Spleen (tissue), 11 donors: ENCODE measurements around the gene PIGQ. TPM values are rescaled to one million over a fixed set of nuclear protein-coding genes. Genes with fewer than 3 reads are reported as not detected.

ENCODE experiments used
- DNase-seq: peaks from one replicate; pipeline ENCODE4 v3.0.0-alpha.2; 2020
- H3K27ac ChIP-seq, 8 donors: fragments of 200-600 bp; sonication (generic) in 7 of 8; 1 replicate in 4 of 8; 2 replicates in 4 of 8; pipeline versions ENCODE4 v1.5.0 to v1.8.0; 2016 to 2021; ENCODE audit warnings: inconsistent platforms in 4 of 8, mild to moderate bottlenecking in 4 of 8, moderate library complexity in 1 of 8
- H3K27me3 ChIP-seq, 7 donors: fragments of 200-600 bp; sonication (generic) in 6 of 7; replicated peaks in 1 of 7; 1 replicate in 4 of 7; 2 replicates in 3 of 7; pipeline versions ENCODE4 v1.5.0 to v1.8.0; 2016 to 2021; ENCODE audit warnings: inconsistent platforms in 3 of 7, mild to moderate bottlenecking in 1 of 7
- H3K36me3 ChIP-seq, 6 donors: fragments of 200-600 bp; sonication (generic) in 5 of 6; 1 replicate in 4 of 6; 2 replicates in 2 of 6; pipeline versions ENCODE4 v1.5.0 to v1.8.0; 2016 to 2021; ENCODE audit warnings: inconsistent platforms in 2 of 6
- H3K4me1 ChIP-seq, 6 donors: fragments of 200-600 bp; sonication (generic) in 5 of 6; 1 replicate in 3 of 6; 2 replicates in 3 of 6; pipeline versions ENCODE4 v1.5.0 to v1.8.0; 2016 to 2021; ENCODE audit warnings: inconsistent platforms in 3 of 6
- H3K4me3 ChIP-seq, 8 donors: fragments of 200-600 bp; sonication (generic) in 7 of 8; 1 replicate in 4 of 8; 2 replicates in 4 of 8; pipeline versions ENCODE4 v1.5.0 to v1.8.0; 2016 to 2021; ENCODE audit warnings: inconsistent platforms in 4 of 8, mild to moderate bottlenecking in 4 of 8, moderate library complexity in 2 of 8
- H3K9me3 ChIP-seq, 8 donors: fragments of 200-600 bp; sonication (generic) in 7 of 8; 1 replicate in 4 of 8; 2 replicates in 4 of 8; pipeline versions ENCODE4 v1.5.0 to v1.8.0; 2016 to 2021; ENCODE audit warnings: inconsistent platforms in 4 of 8
- CTCF ChIP-seq, 11 experiments: fragments of 200-600 bp in 7 of 11; fragments of 450-650 bp in 4 of 11; sonication (generic) in 4 of 11; IDR thresholded peaks in 8 of 11; conservative IDR thresholded peaks in 3 of 11; 1 replicate in 7 of 11; 2 replicates in 4 of 11; pipeline versions ENCODE4 v1.4.0 to v1.8.0; 2016 to 2021; ENCODE audit warnings: antibody characterized with exemption in 11 of 11, inconsistent platforms in 4 of 11, mild to moderate bottlenecking in 1 of 11
- POLR2A ChIP-seq, 3 donors: fragments of 450-650 bp; IDR thresholded peaks; one replicate each; pipeline ENCODE4 v1.5.1; 2017; ENCODE audit warnings: antibody characterized with exemption in 3 of 3, mild to moderate bottlenecking in 1 of 3
- POLR2AphosphoS5 ChIP-seq, 3 donors: sonication (generic); formaldehyde crosslinking; IDR thresholded peaks; one replicate each; pipeline ENCODE4 v1.5.1; 2017; ENCODE audit warnings: antibody characterized with exemption in 3 of 3
- WGBS, 5 donors: extraction: QIAGEN DNeasy Blood & Tissue Kit in 3 of 5; methylation state at CpG; one replicate each; pipeline versions ENCODE4 v1.1.5 to v1.1.7; 2013 to 2018; 5-methylcytosine and 5-hydroxymethylcytosine counted together
- intact Hi-C: fragments of 100-400 bp; cut with DNase I; formaldehyde crosslinking; loops from one replicate; pipeline ENCODE4 v1.15.0; 2023; ENCODE audit warnings: low total_unique reads
- polyA plus RNA-seq, 3 donors: library from polyadenylated mRNA; stranded (reverse); fragments of 200-250 nt; gene quantifications; one replicate each; pipeline ENCODE4 v1.2.1, GENCODE V29; 2013
- total RNA-seq, 7 donors: library from RNA; depleted of rRNA in 3 of 7; stranded (reverse); fragments of >200 nt in 3 of 7; fragmentation: NEBNext Ultra II Directional in 4 of 7; extraction: Animal tissue kit (Norgen Biotek cat#: 25700) in 4 of 7; gene quantifications; one replicate each; pipeline versions ENCODE4 v1.1.0 to v1.2.1, GENCODE V29; 2016 to 2021
- donor health status: healthy with polysubstance abuse.
- donor health status: DM: no; HTN: no; CAD: no; lungs with moderate emphysema.
- donor health status: DM: no; HTN: no; CAD: no.
- donor health status: Bipolar disorder and iron deficiency.
- donor health status: healthy.
- donor health status: DM: no; HTN: no; CAD: no.
- donor health status: DM: yes; HTN: yes; CAD: no.

Gene PIGQ
- total and polyA plus RNA-seq, 10 donors: 20.7 to 70.5 (median 39.8) TPM

GRCh38 chr16:603933-604332 is 34.2 kb downstream of the PIGQ start:
- no peak for DNase-seq
- WGBS, 5 donors: 59 to 78% (median 63%) methylated on average over 5 of the region's 5 CpGs
- Histone ChIP-seq H3K4me3 (no peak overlapping the region), H3K9me3 (peaks cover 0 to 10% (median 7%) of the 10 kb centered on the region in 8 donors), H3K27me3 (no peaks in the 10 kb centered on the region), H3K36me3 (peaks cover 0 to 30% (median 0%) of the 10 kb centered on the region in 6 donors), H3K27ac (no peak overlapping the region), H3K4me1 (peaks cover 0 to 3% (median under 1%) of the 10 kb centered on the region in 6 donors)
- TF ChIP-seq POLR2A (IDR thresholded peaks at IDR 0.05): no peak
- intact Hi-C loops: no loop called here

GRCh38 chr16:606656-607307 is 37.0 kb downstream of the PIGQ start:
- Histone ChIP-seq H3K27ac (no peak overlapping the region), H3K4me3 (no peak overlapping the region), H3K4me1 (peaks cover 0 to 27% (median 18%) of the 10 kb centered on the region in 6 donors), H3K27me3 (no peaks in the 10 kb centered on the region), H3K36me3 (peaks cover 0 to 8% (median 0%) of the 10 kb centered on the region in 6 donors), H3K9me3 (peaks cover 0 to 10% (median 7%) of the 10 kb centered on the region in 8 donors)
- intact Hi-C loops: no loop called here
- 93 to 97% (median 94%) methylated on average over 17 to 22 of the region's 22 CpGs for WGBS, 5 donors
- no peak for DNase-seq
- no peak for TF ChIP-seq POLR2AphosphoS5 (IDR thresholded peaks at IDR 0.05)
- TF ChIP-seq CTCF (IDR thresholded peaks at IDR 0.05 in 8 of 11, conservative IDR thresholded peaks at IDR 0.05 in 3 of 11): no peak
- no peak for TF ChIP-seq POLR2A (IDR thresholded peaks at IDR 0.05)

GRCh38 chr16:608019-608418 is 38.3 kb downstream of the PIGQ start:
- Histone ChIP-seq H3K4me1 (peaks cover 0 to 27% (median 18%) of the 10 kb centered on the region in 6 donors), H3K36me3 (peaks cover 0 to 8% (median 0%) of the 10 kb centered on the region in 6 donors), H3K4me3 (no peak overlapping the region), H3K27ac (no peak overlapping the region), H3K9me3 (peaks cover 0 to 10% (median 7%) of the 10 kb centered on the region in 8 donors), H3K27me3 (no peaks in the 10 kb centered on the region)
- TF ChIP-seq CTCF (IDR thresholded peaks at IDR 0.05 in 8 of 11, conservative IDR thresholded peaks at IDR 0.05 in 3 of 11): no peak
- no peak for TF ChIP-seq POLR2A (IDR thresholded peaks at IDR 0.05)
- no peak for TF ChIP-seq POLR2AphosphoS5 (IDR thresholded peaks at IDR 0.05)
- intact Hi-C loops: no loop called here
- WGBS, 5 donors: 68 to 93% (median 79%) methylated on average over 10 of the region's 10 CpGs
- DNase-seq: no peak

GRCh38 chr16:609316-609715 is 39.5 kb downstream of the PIGQ start:
- Histone ChIP-seq H3K36me3 (peaks cover 0 to 13% (median 0%) of the 10 kb centered on the region in 6 donors), H3K27me3 (no peaks in the 10 kb centered on the region), H3K9me3 (peaks cover 0 to 10% (median 7%) of the 10 kb centered on the region in 8 donors), H3K4me1 (peaks cover 0 to 27% (median 18%) of the 10 kb centered on the region in 6 donors), H3K4me3 (no peak overlapping the region), H3K27ac (peak overlapping the region in 5 of 8 donors; percentile 9 to 60 (median 26))
- DNase-seq: no peak
- TF ChIP-seq CTCF (IDR thresholded peaks at IDR 0.05 in 8 of 11, conservative IDR thresholded peaks at IDR 0.05 in 3 of 11) (no peak), POLR2AphosphoS5 (IDR thresholded peaks at IDR 0.05) (no peak), POLR2A (IDR thresholded peaks at IDR 0.05) (no peak)
- WGBS, 5 donors: 70 to 75% (median 74%) methylated on average over 13 of the region's 13 CpGs
- intact Hi-C loops: no loop called here
